ENCODE data around the gene RAI1. TPM values are rescaled to one million over a fixed set of nuclear protein-coding genes. Genes with fewer than 3 reads are reported as not detected.

Gene RAI1
- total RNA-seq, 1 experiment from 2014 or later, result 2.8 TPM

Other genes with a start within 250 kb of the RAI1 start
- 7.6 and 9.6 TPM in 2 replicates for gene MED9, start 204.5 kb upstream of the RAI1 start, total RNA-seq (2014; rRNA removed; shearing (Covaris generic))
- not detected in 2 replicates for gene RASD1, start 185.1 kb upstream of the RAI1 start, total RNA-seq (2014; rRNA removed; shearing (Covaris generic))
- gene PEMT, start 89.8 kb upstream of the RAI1 start, total RNA-seq (2014; rRNA removed; shearing (Covaris generic)), result 30.9 and 41.3 TPM in 2 replicates
- 24.3 and 25.7 TPM in 2 replicates for gene SREBF1, start 155.5 kb downstream of the RAI1 start, total RNA-seq (2014; rRNA removed; shearing (Covaris generic))